Natural killer cell (primary cell): Measurements from ENCODE around the gene GPRC5D. TPM values are rescaled to one million over a fixed set of nuclear protein-coding genes. Genes with fewer than 3 reads are reported as not detected.

Experiments used
- ATAC-seq, 3 donors: fragments of 150-1000 bp in 2 of 3; fragments of 200-7000 bp in 1 of 3; cut with Tn5 transposase; 1 replicate in 1 of 3; 2 replicates in 2 of 3; pipeline ENCODE4 v1.10.0; 2021; ENCODE audit warnings: mild to moderate bottlenecking in 2 of 3, moderate library complexity in 2 of 3
- DNase-seq, 2 donors: peaks; one replicate each; pipeline versions ENCODE4 v3.0.0 to v3.0.0-alpha.2; 2013 to 2021; ENCODE audit warnings: mixed read lengths in 1 of 2
- H3K27ac ChIP-seq: one replicate; pipeline ENCODE4 v1.5.1; 2013; ENCODE audit warnings: mild to moderate bottlenecking, low read length
- H3K27me3 ChIP-seq: one replicate; pipeline ENCODE4 v1.6.1; 2013; ENCODE audit warnings: low read length; ENCODE audit not compliant: control insufficient read depth, insufficient read depth
- H3K36me3 ChIP-seq: one replicate; pipeline ENCODE4 v1.6.1; 2013; ENCODE audit warnings: low read length; ENCODE audit not compliant: control insufficient read depth, insufficient read depth
- H3K4me1 ChIP-seq: one replicate; pipeline ENCODE4 v1.6.1; 2013; ENCODE audit warnings: low read length; ENCODE audit not compliant: control insufficient read depth, insufficient read depth
- H3K4me3 ChIP-seq: one replicate; pipeline ENCODE4 v1.5.1; 2013; ENCODE audit warnings: low read length
- H3K9me3 ChIP-seq: one replicate; pipeline ENCODE4 v1.6.1; 2013; ENCODE audit warnings: low read length; ENCODE audit not compliant: control insufficient read depth, insufficient read depth
- H3K27ac Mint-ChIP-seq, 2 donors: one replicate each; pipeline ENCODE4 v1.8.0; 2022; ENCODE audit warnings: mild to moderate bottlenecking in 2 of 2, mixed read lengths in 2 of 2, moderate library complexity in 1 of 2
- H3K27me3 Mint-ChIP-seq, 2 donors: one replicate each; pipeline ENCODE4 v1.8.0; 2022; ENCODE audit warnings: low read depth in 2 of 2, mixed read lengths in 2 of 2
- H3K36me3 Mint-ChIP-seq: one replicate; pipeline ENCODE4 v1.8.0; 2022; ENCODE audit warnings: mixed read lengths
- H3K4me1 Mint-ChIP-seq, 2 donors: one replicate each; pipeline ENCODE4 v1.8.0; 2022; ENCODE audit warnings: mixed read lengths in 2 of 2
- H3K4me3 Mint-ChIP-seq: one replicate; pipeline ENCODE4 v1.8.0; 2022; ENCODE audit warnings: mild to moderate bottlenecking, moderate library complexity, mixed read lengths
- H3K9me3 Mint-ChIP-seq, 2 donors: one replicate each; pipeline ENCODE4 v1.8.0; 2022; ENCODE audit warnings: mixed read lengths in 2 of 2
- CTCF ChIP-seq: fragments of 200-600 bp; IDR thresholded peaks from one replicate; pipeline ENCODE4 v1.8.0; 2022; ENCODE audit warnings: antibody characterized with exemption
- WGBS: methylation state at CpG from one replicate; pipeline ENCODE4 v1.1.7; 2013; ENCODE audit warnings: missing lambda C conversion rate; ENCODE audit not compliant: insufficient coverage; 5-methylcytosine and 5-hydroxymethylcytosine counted together
- intact Hi-C: fragments of 100-400 bp; cut with micrococcal nuclease; formaldehyde crosslinking; loops from one replicate; pipeline ENCODE4 v1.14.2; 2022
- total RNA-seq, 4 donors: library from RNA; stranded (reverse); fragments of 120-200 nt in 1 of 4; gene quantifications; one replicate each; pipeline versions ENCODE4 v1.2.3 to v1.2.4, GENCODE V29; 2013 to 2022

Gene GPRC5D
- total RNA-seq, 3 donors from 2014 or later (not counting 1 experiment from before 2014, with no cell fraction given) = 5.5 TPM; not detected in 2

GRCh38 chr12:12985817-12986408, 33.9 kb upstream of the GPRC5D start:
- H3K36me3 ChIP-seq = peaks cover 10% of the 10 kb centered on the region
- Mint-ChIP-seq H3K27ac (no peak overlapping the region), H3K27me3 (no peaks in the 10 kb centered on the region), H3K9me3 (no peaks in the 10 kb centered on the region), H3K36me3 (peaks cover 5% of the 10 kb centered on the region), H3K4me1 (no peaks in the 10 kb centered on the region), H3K4me3 (no peak overlapping the region)
- TF ChIP-seq CTCF = peak; percentile 37
- 97% methylated on average over 4 of the region's 4 CpGs for WGBS
- no peak overlapping the region for H3K27ac ChIP-seq
- no peak overlapping the region for H3K4me3 ChIP-seq
- H3K9me3 ChIP-seq = no peaks in the 10 kb centered on the region
- no peaks in the 10 kb centered on the region for H3K27me3 ChIP-seq
- ATAC-seq = peak in 2 of 3 donors; percentile 60 to 65
- H3K4me1 ChIP-seq = no peaks in the 10 kb centered on the region
- intact Hi-C loops = no loop called here
- DNase-seq = peak in 1 of 2 donors; percentile 37

GRCh38 chr12:12984149-12984548, 32.2 kb upstream of the GPRC5D start:
- ATAC-seq = no peak
- Mint-ChIP-seq H3K4me3 (no peak overlapping the region), H3K9me3 (no peaks in the 10 kb centered on the region), H3K27me3 (no peaks in the 10 kb centered on the region), H3K27ac (no peak overlapping the region), H3K36me3 (peaks cover 5% of the 10 kb centered on the region), H3K4me1 (no peaks in the 10 kb centered on the region)
- 91% methylated on average over 3 of the region's 5 CpGs for WGBS
- no peak for TF ChIP-seq CTCF
- Histone ChIP-seq H3K4me1 (no peaks in the 10 kb centered on the region), H3K9me3 (no peaks in the 10 kb centered on the region), H3K36me3 (peaks cover 10% of the 10 kb centered on the region), H3K27ac (no peak overlapping the region), H3K4me3 (no peak overlapping the region), H3K27me3 (no peaks in the 10 kb centered on the region)
- intact Hi-C loops = no loop called here
- no peak for DNase-seq

- ATAC-seq = no peak
- TF ChIP-seq CTCF = no peak
- no peaks in the 10 kb centered on the region for H3K9me3 ChIP-seq
- WGBS = 84% methylated on average over 7 of the region's 9 CpGs
- no peak overlapping the region for H3K27ac ChIP-seq
- H3K4me1 ChIP-seq = no peaks in the 10 kb centered on the region
- peaks cover 10% of the 10 kb centered on the region for H3K36me3 ChIP-seq
- intact Hi-C loops = no loop called here
- no peak overlapping the region for H3K4me3 ChIP-seq
- Mint-ChIP-seq H3K4me3 (no peak overlapping the region), H3K4me1 (no peaks in the 10 kb centered on the region), H3K9me3 (no peaks in the 10 kb centered on the region), H3K27me3 (no peaks in the 10 kb centered on the region), H3K27ac (no peak overlapping the region), H3K36me3 (peaks cover 5% of the 10 kb centered on the region)
- peak in 1 of 2 donors; percentile 43 for DNase-seq
- H3K27me3 ChIP-seq = no peaks in the 10 kb centered on the region
Measured at GRCh38 chr12:12983420-12984035, 31.6 kb upstream of the GPRC5D start.

GRCh38 chr12:12982331-12982730, 30.4 kb upstream of the GPRC5D start:
- Histone ChIP-seq H3K27me3 (no peaks in the 10 kb centered on the region), H3K36me3 (peaks cover 10% of the 10 kb centered on the region), H3K27ac (no peak overlapping the region), H3K4me1 (no peaks in the 10 kb centered on the region), H3K9me3 (no peaks in the 10 kb centered on the region), H3K4me3 (no peak overlapping the region)
- intact Hi-C loops = no loop called here
- Mint-ChIP-seq H3K36me3 (peaks cover 5% of the 10 kb centered on the region), H3K27ac (no peak overlapping the region), H3K9me3 (no peaks in the 10 kb centered on the region), H3K4me3 (no peak overlapping the region), H3K4me1 (no peaks in the 10 kb centered on the region), H3K27me3 (no peaks in the 10 kb centered on the region)
- DNase-seq (no peak), ATAC-seq (no peak)
- 93% methylated on average over 2 of the region's 2 CpGs for WGBS
- TF ChIP-seq CTCF = no peak
